Activated T-helper 1 cell treated with anti-CD3 and anti-CD28 coated beads, Interleukin-2, amount 50 U/mL, for 16 hours (primary cell): ENCODE data around the gene STRN3.
"Not testable (repeated sequence)": the region's sequence is repeated elsewhere in the genome, so short reads cannot be mapped to it uniquely, and the experiment has no call there.

Experiments
- DNase-seq, 2 donors: peaks; one replicate each; pipeline ENCODE4 v3.0.0-alpha.2; 2020; ENCODE audit warnings: low read depth in 1 of 2, low spot score in 1 of 2

Gene STRN3

GRCh38 chr14:31000629-31001338 lies 25.4 kb downstream of the STRN3 start:
- no peak for DNase-seq

- no peak for DNase-seq
Measured at GRCh38 chr14:30999038-30999773, 27.0 kb downstream of the STRN3 start.

GRCh38 chr14:30998100-30998706 lies 28.0 kb downstream of the STRN3 start:
- DNase-seq: no peak

DNA sequence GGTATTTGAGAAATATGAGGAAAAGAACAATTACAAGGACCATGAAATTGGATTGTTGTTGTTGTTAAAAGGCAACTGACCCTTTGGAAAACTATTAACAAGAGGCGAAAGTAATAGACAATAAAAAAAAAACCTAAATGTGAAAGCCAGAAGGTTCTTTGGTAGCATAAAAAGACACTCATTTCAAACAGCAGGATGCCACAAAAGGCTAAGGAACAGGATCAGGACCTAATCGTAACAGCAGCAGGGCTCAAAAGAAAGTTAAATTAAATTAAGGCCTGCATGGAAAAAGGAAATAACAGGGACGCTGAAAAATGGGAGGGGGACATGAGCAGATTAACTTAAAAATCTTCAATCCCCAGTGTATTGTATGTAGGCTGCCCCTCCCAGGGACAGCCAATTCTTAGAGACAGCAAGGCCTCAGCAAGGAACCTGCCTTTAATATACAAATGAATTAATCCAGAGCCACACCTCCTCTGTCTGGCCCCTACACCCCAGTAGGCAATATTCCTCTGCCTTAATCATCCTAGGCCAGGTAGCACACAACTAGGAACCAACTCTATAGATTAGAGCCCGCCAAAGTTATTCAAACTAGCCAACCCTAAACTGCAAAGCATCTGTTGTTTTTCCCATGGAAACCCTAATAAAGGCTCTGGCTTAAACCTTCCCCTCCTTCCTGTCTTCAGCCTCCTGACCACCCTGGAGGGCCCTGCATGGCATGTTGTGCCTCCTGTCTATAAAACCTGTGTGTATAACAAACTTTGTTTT lies 29.1 kb downstream of the STRN3 start:
- DNase-seq: no peak

DNA sequence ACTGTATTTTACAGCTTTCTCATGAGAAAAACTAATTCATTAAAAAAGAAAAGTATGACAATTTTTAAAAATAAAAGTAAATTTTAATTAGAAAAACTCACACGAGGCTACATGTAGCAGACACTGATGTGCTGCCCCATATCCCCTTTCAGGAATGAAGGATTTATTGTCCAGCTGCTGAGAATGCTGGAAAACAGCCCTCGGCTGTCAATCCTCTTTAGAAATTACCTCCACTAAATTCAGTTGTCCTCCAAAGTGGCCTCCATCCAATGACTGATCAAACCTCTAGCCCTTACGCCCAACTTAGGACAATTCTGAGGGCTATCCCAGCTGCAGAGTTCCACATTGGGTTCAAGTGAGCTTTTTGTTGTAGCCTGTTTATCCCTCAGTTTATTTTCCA lies 30.5 kb downstream of the STRN3 start:
- DNase-seq: no peak

GRCh38 chr14:30994681-30995620 lies 31.2 kb downstream of the STRN3 start:
- DNase-seq: no peak

- DNase-seq: no peak
Measured at GRCh38 chr14:30993071-30993470, 33.1 kb downstream of the STRN3 start.

DNA sequence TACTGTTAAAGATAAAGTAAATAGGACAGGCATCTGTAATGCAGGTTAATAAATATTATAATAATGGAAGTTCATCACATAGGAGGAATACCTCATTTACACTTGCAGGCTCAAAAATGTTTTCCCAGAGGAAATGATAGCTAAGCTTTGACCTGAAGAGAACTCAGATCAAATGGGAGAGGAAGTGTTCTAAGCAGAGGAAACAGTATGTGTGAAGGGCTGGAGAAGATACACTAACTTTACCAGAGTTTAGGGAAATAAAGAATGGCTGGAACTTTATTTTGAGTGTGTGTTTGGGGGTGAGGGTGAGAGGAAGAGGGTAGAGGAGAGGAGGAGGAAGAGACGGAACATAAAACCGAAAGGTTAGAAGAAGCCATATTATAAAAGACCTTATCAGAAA lies 34.8 kb downstream of the STRN3 start:
- DNase-seq: no peak

- DNase-seq: no peak
Measured at GRCh38 chr14:30990770-30991169, 35.4 kb downstream of the STRN3 start.

DNA sequence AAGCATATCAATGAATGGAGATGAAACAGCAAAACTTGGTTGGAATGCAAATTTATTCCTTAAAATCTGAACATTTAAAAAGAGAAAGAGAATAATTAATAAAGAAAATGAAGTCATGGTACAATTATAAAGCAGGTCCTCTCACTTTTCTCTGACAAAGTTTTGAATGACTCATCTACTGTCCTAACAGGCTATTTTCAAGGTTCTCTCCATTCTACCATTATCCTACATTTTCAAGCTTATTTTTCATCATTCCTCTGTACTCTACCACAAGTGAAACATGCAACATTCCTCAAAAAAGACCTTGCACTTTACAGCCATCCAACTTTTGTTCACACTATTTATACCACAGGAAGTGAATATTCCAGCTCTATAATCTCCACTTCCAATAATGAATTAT lies 37.7 kb downstream of the STRN3 start:
- DNase-seq: no peak

DNA sequence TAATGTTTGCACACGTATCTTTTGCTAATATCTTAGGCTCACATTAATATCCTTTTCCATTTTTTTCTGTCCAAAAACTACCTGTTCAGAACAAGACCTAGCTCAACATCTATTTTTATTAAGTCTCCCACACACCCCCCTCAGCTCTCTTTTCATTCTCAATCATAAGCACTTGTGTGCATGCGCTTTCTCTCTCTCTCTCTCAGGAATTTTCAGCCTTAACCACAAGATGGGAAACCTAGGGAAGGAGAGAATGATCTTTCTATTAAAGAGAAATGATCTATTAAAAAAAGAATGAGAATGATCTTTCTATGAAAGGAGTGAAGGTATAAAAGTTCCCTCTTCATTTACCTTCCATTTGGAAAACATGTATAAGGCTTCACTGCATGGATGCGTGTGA lies 40.4 kb downstream of the STRN3 start:
- no peak for DNase-seq

- DNase-seq: no peak
Measured at GRCh38 chr14:30983858-30984257, 42.3 kb downstream of the STRN3 start.

GRCh38 chr14:30982533-30982932 lies 43.6 kb downstream of the STRN3 start:
- DNase-seq: no peak

DNA sequence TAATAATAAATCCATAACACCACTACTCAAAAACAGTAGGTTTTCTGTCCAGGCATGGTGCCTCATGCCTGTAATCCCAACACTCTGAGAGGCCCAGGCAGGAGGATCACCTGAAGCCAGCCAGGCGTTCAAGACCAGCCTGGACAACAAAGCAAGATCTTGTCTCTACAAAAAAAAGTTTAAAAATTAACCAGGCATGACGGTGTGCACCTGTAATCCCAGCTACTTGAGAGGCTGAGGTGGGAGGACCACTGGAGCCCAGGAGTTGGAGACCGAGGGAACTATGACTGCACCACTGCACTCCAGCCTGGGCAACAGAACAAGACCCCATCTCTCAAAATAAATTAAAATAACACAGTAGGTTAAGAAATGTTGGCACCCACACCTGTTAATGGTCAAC lies 45.2 kb downstream of the STRN3 start:
- no peak for DNase-seq

- not testable (repeated sequence) for DNase-seq
Measured at GRCh38 chr14:30980106-30980704, 46.0 kb downstream of the STRN3 start.

DNA sequence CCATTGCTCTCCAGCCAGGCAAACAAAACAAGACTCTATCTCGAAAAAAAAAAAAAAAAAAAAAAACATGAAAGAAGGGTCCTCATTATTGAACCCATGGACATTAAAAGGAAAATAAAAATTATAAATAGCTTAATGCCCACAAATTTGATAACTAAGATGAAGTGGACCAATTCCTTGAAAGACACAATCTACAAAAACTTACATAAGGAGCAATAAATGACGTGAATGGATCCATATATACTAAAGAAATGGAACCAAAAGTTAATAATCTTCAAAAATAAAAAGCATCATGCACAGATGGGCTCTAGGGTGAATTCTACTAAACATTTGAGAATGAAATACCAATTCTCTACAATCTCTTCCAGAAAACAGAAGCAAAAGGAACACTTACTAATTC lies 48.4 kb downstream of the STRN3 start:
- no peak for DNase-seq

GRCh38 chr14:30974628-30975027 lies 51.6 kb downstream of the STRN3 start:
- no peak for DNase-seq

DNA sequence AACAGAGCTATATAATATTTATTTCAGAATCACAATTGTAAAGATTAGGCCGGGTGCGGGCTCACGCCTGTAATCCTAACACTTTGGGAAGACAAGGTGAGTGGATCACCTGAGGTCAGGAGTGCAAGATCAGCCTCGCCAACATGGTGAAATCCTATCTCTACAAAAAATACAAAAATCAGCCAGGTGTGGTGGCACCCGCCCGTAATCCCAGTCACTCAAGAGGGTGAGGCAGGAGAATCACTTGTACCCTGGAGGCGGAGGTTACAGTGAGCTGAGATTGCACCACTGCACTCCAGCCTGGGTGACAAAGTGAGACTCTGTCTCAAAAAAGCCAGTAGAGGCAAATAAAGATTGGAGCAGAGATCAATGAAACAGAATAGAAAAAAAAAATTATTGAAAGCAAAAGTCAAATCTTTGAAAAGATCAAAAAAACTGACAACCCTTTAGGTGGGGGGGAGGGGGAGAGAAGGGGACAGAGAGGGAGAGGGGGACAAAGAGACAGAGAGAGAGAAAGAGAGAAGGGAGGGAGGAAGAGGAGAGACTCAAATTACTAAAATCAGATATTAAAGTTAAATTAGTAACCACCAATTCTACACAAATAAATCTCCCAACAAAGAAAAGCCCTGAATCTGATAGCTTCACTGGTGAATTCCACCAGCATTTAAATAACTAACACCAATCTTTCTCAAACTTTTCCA lies 53.1 kb downstream of the STRN3 start:
- no peak for DNase-seq

DNA sequence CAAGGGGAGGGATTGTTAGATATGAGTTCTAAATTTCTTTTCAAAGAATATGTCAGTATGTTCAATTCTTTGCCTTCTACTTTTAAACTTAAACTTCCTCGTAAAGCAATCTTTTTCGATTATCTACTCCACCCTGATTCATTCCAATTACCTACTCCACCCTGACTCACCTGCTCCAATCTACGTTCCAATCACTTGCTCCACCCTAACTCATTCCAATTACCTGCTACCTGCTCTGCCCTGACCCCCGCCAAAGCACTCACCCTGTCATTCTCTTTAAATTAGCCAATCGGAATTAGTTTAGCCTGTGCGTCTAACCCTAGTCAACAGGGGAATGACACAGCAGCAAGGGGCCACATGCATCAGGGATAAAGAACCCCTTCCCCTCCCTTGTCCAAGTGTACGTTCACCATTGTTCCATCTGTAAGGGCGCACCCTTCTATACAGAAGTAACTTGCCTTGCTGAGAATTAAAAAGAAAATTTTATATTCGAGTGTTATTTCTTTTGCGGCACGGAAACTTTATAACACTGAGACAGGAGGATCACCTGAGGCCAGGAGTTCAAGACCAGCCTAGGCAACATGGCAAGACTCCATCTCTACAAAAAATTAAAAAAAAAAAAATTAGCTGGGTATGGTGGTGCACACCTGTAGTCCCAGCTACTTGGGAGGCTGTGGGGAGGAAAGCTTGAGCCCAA lies 54.0 kb downstream of the STRN3 start:
- DNase-seq: not testable (repeated sequence)
